ENCODE results near the gene CADPS2.

DNA sequence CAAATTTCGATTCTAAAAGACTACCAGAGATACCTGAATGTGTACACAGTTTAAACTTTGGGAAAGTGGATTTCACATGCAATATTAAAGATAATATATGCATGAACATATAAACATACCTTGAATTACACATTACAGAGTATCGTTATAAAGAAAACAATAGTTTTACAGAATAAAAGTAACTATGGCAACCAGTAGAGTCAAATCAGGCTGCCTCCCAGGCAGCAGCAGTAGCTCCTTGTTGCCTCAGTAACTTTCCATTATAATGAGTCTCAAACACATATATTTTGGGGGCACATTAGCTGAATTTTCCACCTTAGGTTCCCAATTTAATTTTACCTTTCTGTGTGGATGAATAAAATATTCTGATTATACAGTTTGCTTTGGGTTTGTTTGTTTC, 417.3 kb downstream of the CADPS2 start:
- TF ChIP-seq, protein P1, sequence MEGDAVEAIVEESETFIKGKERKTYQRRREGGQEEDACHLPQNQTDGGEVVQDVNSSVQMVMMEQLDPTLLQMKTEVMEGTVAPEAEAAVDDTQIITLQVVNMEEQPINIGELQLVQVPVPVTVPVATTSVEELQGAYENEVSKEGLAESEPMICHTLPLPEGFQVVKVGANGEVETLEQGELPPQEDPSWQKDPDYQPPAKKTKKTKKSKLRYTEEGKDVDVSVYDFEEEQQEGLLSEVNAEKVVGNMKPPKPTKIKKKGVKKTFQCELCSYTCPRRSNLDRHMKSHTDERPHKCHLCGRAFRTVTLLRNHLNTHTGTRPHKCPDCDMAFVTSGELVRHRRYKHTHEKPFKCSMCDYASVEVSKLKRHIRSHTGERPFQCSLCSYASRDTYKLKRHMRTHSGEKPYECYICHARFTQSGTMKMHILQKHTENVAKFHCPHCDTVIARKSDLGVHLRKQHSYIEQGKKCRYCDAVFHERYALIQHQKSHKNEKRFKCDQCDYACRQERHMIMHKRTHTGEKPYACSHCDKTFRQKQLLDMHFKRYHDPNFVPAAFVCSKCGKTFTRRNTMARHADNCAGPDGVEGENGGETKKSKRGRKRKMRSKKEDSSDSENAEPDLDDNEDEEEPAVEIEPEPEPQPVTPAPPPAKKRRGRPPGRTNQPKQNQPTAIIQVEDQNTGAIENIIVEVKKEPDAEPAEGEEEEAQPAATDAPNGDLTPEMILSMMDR (IDR thresholded peaks at IDR 0.05): no peak
- TF ChIP-seq ZFX (IDR thresholded peaks at IDR 0.05; ENCODE audit: borderline replicate concordance): no peak
